ENCODE results near the gene LCN9.

DNA sequence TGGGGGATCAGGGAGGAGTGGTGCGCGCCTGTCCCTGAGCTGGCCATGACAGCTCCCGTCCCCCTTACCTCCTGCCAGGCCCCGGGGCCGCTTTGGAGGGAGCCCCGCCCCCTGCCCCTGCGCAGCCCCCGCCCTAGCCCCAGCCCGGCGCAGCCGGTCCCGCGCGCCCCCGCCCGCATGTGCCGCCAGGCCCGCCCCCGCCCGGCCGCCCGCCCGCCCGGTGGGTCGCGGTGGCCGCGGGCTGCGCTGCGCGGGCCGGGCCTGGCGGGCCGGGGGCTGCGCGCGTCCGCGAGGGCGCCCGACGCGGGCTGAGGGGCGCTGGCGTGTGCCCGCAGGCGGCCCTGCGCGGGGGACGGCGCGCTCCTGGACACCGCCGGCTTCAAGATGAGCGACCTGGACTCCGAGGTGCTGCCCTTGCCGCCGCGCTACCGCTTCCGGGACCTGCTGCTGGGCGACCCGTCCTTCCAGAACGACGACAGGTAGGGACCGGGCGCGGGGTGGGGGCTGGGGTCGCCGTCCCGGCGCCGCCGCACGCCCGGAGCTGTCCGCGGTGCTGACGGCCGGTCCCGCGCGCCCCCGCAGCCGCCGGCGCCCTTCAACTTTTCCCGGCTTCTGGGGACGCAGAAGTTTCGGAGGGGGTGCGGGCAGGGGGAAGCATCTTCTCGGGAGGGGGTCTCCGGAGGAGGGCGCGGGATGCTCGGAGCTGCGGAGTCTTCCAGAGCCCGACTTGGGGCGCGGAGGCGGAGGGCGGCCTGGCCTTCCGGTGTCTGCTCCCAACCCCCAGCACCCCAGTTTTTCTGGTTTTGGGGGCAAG is 51.3 kb downstream of the LCN9 start:
- no peak for TF ChIP-seq GATA2 (IDR thresholded peaks at IDR 0.05; ENCODE audit: low read depth, low read length)
- no peak for TF ChIP-seq GATA3 (IDR thresholded peaks at IDR 0.05; ENCODE audit: low read depth, low read length)
